GM23338 (cell line): ENCODE data around the gene TOM1L2. TPM values are rescaled to one million over a fixed set of nuclear protein-coding genes. Genes with fewer than 3 reads are reported as not detected.

Experiments
- ATAC-seq: fragments of 200-7000 bp; cut with Tn5 transposase; 3 replicates; pipeline ENCODE4 v1.9.1; 2020
- DNase-seq: peaks from one replicate; pipeline ENCODE4 v3.0.0-alpha.2; 2015; ENCODE audit warnings: low spot score
- H2AFZ ChIP-seq: fragments of 200-600 bp; sonication (generic); 2 replicates; pipeline ENCODE4 v1.8.0; 2016; ENCODE audit warnings: antibody characterized with exemption, mild to moderate bottlenecking, moderate library complexity
- H3F3A ChIP-seq: fragments of 200-600 bp; sonication (generic); replicated peaks from 2 replicates; pipeline ENCODE4 v1.8.0; 2017; ENCODE audit warnings: antibody characterized with exemption, mixed run types, low read depth
- H3K27ac ChIP-seq: fragments of 200-600 bp; sonication (generic); 2 replicates; pipeline ENCODE4 v1.6.1; 2016; ENCODE audit warnings: low read depth
- H3K27me3 ChIP-seq: fragments of 200-600 bp; sonication (generic); 2 replicates; pipeline ENCODE4 v1.8.0; 2016; ENCODE audit warnings: mild to moderate bottlenecking, mixed run types, moderate library complexity; ENCODE audit not compliant: insufficient read depth
- H3K36me3 ChIP-seq: fragments of 200-600 bp; sonication (generic); 2 replicates; pipeline ENCODE4 v1.8.0; 2016; ENCODE audit warnings: mild to moderate bottlenecking; ENCODE audit not compliant: insufficient read depth
- H3K4me1 ChIP-seq: fragments of 200-600 bp; sonication (generic); 2 replicates; pipeline ENCODE4 v1.8.0; 2016; ENCODE audit warnings: mild to moderate bottlenecking, moderate library complexity; ENCODE audit not compliant: insufficient read depth
- H3K4me2 ChIP-seq: fragments of 200-600 bp; sonication (generic); 2 replicates; pipeline ENCODE4 v1.7.1; 2017; ENCODE audit warnings: mixed run types
- H3K4me3 ChIP-seq: fragments of 200-600 bp; sonication (generic); 2 replicates; pipeline ENCODE4 v1.6.1; 2016; ENCODE audit warnings: mixed run types
- H3K79me2 ChIP-seq: fragments of 200-600 bp; sonication (generic); replicated peaks from 2 replicates; pipeline ENCODE4 v1.8.0; 2017; ENCODE audit warnings: mild to moderate bottlenecking; ENCODE audit not compliant: insufficient read depth
- H3K9me2 ChIP-seq: fragments of 200-600 bp; sonication (generic); 2 replicates; pipeline ENCODE4 v1.8.0; 2017; ENCODE audit not compliant: insufficient read depth
- H4K20me1 ChIP-seq: fragments of 200-600 bp; sonication (generic); replicated peaks from 2 replicates; pipeline ENCODE4 v1.8.0; 2017; ENCODE audit warnings: mild to moderate bottlenecking; ENCODE audit not compliant: insufficient read depth
- H3K27ac Mint-ChIP-seq: 2 replicates; pipeline ENCODE4 v1.8.0; 2020; ENCODE audit warnings: inconsistent platforms, mild to moderate bottlenecking, moderate library complexity, mixed read lengths
- H3K27me3 Mint-ChIP-seq: 3 replicates; pipeline ENCODE4 v1.8.0; 2022; ENCODE audit warnings: low read depth, mild to moderate bottlenecking, moderate library complexity, mixed read lengths, inconsistent platforms; ENCODE audit not compliant: insufficient read depth, poor library complexity
- H3K36me3 Mint-ChIP-seq: 3 replicates; pipeline ENCODE4 v1.8.0; 2021; ENCODE audit warnings: low read depth, mild to moderate bottlenecking, inconsistent platforms, moderate library complexity, mixed read lengths
- H3K4me1 Mint-ChIP-seq: 3 replicates; pipeline ENCODE4 v1.8.0; 2020; ENCODE audit warnings: mild to moderate bottlenecking, inconsistent platforms, mixed read lengths
- H3K4me3 Mint-ChIP-seq: 3 replicates; pipeline ENCODE4 v1.8.0; 2021; ENCODE audit warnings: moderate library complexity, mild to moderate bottlenecking, inconsistent platforms, mixed read lengths
- H3K9me3 Mint-ChIP-seq: 3 replicates; pipeline ENCODE4 v1.8.0; 2020; ENCODE audit warnings: moderate library complexity, mild to moderate bottlenecking, inconsistent platforms, mixed read lengths
- EZH2phosphoT487 ChIP-seq: fragments of 200-600 bp; sonication (generic); IDR thresholded peaks from one replicate; pipeline ENCODE4 v1.8.1; 2018; ENCODE audit warnings: antibody characterized with exemption; ENCODE audit not compliant: unreplicated experiment
- JUNB ChIP-seq: IDR thresholded peaks from one replicate; pipeline ENCODE4 v1.6.1; 2016; ENCODE audit warnings: antibody characterized with exemption; ENCODE audit not compliant: unreplicated experiment
- REST ChIP-seq: IDR thresholded peaks from one replicate; pipeline ENCODE4 v1.6.1; 2018; ENCODE audit warnings: antibody characterized with exemption; ENCODE audit not compliant: unreplicated experiment
- ZNF114 ChIP-seq: fragments of 250-450 bp; sonication (Bioruptor Pico); IDR thresholded peaks from 2 replicates; pipeline ENCODE4 v1.5.0; 2020; ENCODE audit warnings: mild to moderate bottlenecking, moderate library complexity
- ZNF462 ChIP-seq: fragments of 250-450 bp; sonication (Bioruptor Pico); IDR thresholded peaks from 2 replicates; pipeline ENCODE4 v1.5.0; 2020; ENCODE audit warnings: mild to moderate bottlenecking, moderate library complexity
- polyA plus RNA-seq: library from polyadenylated mRNA; unstranded; fragments of >200 nt; fragmentation: Nextera tagmentation; extraction: Ambion mirVana; gene quantifications from 2 replicates; pipeline ENCODE4 v1.2.1, GENCODE V29; 2016
- total RNA-seq: library from RNA; depleted of rRNA; stranded (reverse); fragments of >200 nt; shearing (Covaris generic); gene quantifications from 2 replicates; pipeline ENCODE4 v1.2.3, GENCODE V29; 2014
- TF ChIP-seq, protein P1 (sequence below): IDR thresholded peaks from 2 replicates; pipeline ENCODE4 v1.6.1; 2016; ENCODE audit warnings: antibody characterized with exemption

Gene TOM1L2
- total and polyA plus RNA-seq, 2 experiments from 2014 or later, result 3.3 TPM

- no peak for TF ChIP-seq ZNF462 (CRISPR knock-in tag)
- no peak for TF ChIP-seq EZH2phosphoT487
- TF ChIP-seq JUNB, result no peak
- TF ChIP-seq, protein P1, sequence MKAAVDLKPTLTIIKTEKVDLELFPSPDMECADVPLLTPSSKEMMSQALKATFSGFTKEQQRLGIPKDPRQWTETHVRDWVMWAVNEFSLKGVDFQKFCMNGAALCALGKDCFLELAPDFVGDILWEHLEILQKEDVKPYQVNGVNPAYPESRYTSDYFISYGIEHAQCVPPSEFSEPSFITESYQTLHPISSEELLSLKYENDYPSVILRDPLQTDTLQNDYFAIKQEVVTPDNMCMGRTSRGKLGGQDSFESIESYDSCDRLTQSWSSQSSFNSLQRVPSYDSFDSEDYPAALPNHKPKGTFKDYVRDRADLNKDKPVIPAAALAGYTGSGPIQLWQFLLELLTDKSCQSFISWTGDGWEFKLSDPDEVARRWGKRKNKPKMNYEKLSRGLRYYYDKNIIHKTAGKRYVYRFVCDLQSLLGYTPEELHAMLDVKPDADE, result no peak
Measured at GRCh38 chr17:17811381-17812210, 160.6 kb downstream of the TOM1L2 start (continued).

GRCh38 chr17:17810895-17811248 is 161.3 kb downstream of the TOM1L2 start:
- H3K27ac Mint-ChIP-seq, result no peak overlapping the region
- no peaks in the 10 kb centered on the region for H3K9me3 Mint-ChIP-seq
- peaks cover 24% of the 10 kb centered on the region for H3K36me3 Mint-ChIP-seq
- Histone ChIP-seq H2AFZ (no peak overlapping the region), H3K27ac (no peak overlapping the region), H3K4me2 (peak overlapping the region; percentile 96), H3K79me2 (no peaks in the 10 kb centered on the region), H3K9me2 (no peaks in the 10 kb centered on the region), H4K20me1 (peaks cover 16% of the 10 kb centered on the region), H3K36me3 (no peaks in the 10 kb centered on the region), H3K4me1 (peaks cover 20% of the 10 kb centered on the region), H3K27me3 (peaks cover 29% of the 10 kb centered on the region), H3F3A (peaks cover 19% of the 10 kb centered on the region), H3K4me3 (peak overlapping the region; percentile 82)
- peaks cover 31% of the 10 kb centered on the region for H3K27me3 Mint-ChIP-seq
- peaks cover 18% of the 10 kb centered on the region for H3K4me1 Mint-ChIP-seq
- no peak for ATAC-seq
- peak overlapping the region; percentile 70 for H3K4me3 Mint-ChIP-seq
- no peak for DNase-seq
- no peak for TF ChIP-seq ZNF114 (CRISPR knock-in tag)
- TF ChIP-seq REST, result no peak
